GM12864 (cell line): ENCODE measurements around the gene SMARCD3.

ENCODE experiments used
- DNase-seq: peaks from one replicate; pipeline ENCODE4 v3.0.0-alpha.2; 2011; ENCODE audit warnings: low read depth
- H3K4me3 ChIP-seq: 2 replicates; pipeline ENCODE4 v1.5.1; 2011; ENCODE audit warnings: mild to moderate bottlenecking, low read depth, low read length, control low read depth
- CTCF ChIP-seq: IDR thresholded peaks from 2 replicates; pipeline ENCODE4 v1.5.1; 2011; ENCODE audit warnings: low read depth, mild to moderate bottlenecking, moderate library complexity, low read length, control low read depth, inconsistent platforms; ENCODE audit errors: missing control alignments

The SMARCD3 gene

GRCh38 chr7:151286148-151286547 is 37.7 kb upstream of the SMARCD3 start:
- TF ChIP-seq CTCF = no peak
- H3K4me3 ChIP-seq = no peak overlapping the region
- no peak for DNase-seq

- no peak for DNase-seq
- no peak overlapping the region for H3K4me3 ChIP-seq
- TF ChIP-seq CTCF = no peak
Measured at GRCh38 chr7:151283302-151283701, 34.8 kb upstream of the SMARCD3 start.

GRCh38 chr7:151282111-151282510 is 33.6 kb upstream of the SMARCD3 start:
- H3K4me3 ChIP-seq = no peak overlapping the region
- TF ChIP-seq CTCF = no peak
- DNase-seq = no peak

- no peak for TF ChIP-seq CTCF
- no peak overlapping the region for H3K4me3 ChIP-seq
- DNase-seq = no peak
Measured at GRCh38 chr7:151281686-151282085, 33.2 kb upstream of the SMARCD3 start.

- TF ChIP-seq CTCF = no peak
- H3K4me3 ChIP-seq = no peak overlapping the region
- DNase-seq = no peak
Measured at GRCh38 chr7:151280388-151281019, 32.0 kb upstream of the SMARCD3 start.

- TF ChIP-seq CTCF = no peak
- no peak for DNase-seq
- H3K4me3 ChIP-seq = no peak overlapping the region
Measured at GRCh38 chr7:151279868-151280267, 31.4 kb upstream of the SMARCD3 start.

GRCh38 chr7:151278949-151279348 is 30.5 kb upstream of the SMARCD3 start:
- DNase-seq = no peak
- no peak for TF ChIP-seq CTCF
- H3K4me3 ChIP-seq = no peak overlapping the region
